NT2/D1 (cell line): ENCODE measurements around the gene CEP164.

Source experiments
- YY1 ChIP-seq: IDR thresholded peaks from 2 replicates; pipeline ENCODE4 v1.6.1; 2011; ENCODE audit not compliant: insufficient read length, insufficient read depth
- ZNF274 ChIP-seq: IDR thresholded peaks from 2 replicates; pipeline ENCODE4 v1.6.1; 2011; ENCODE audit warnings: mild to moderate bottlenecking, low read depth, low read length

DNA sequence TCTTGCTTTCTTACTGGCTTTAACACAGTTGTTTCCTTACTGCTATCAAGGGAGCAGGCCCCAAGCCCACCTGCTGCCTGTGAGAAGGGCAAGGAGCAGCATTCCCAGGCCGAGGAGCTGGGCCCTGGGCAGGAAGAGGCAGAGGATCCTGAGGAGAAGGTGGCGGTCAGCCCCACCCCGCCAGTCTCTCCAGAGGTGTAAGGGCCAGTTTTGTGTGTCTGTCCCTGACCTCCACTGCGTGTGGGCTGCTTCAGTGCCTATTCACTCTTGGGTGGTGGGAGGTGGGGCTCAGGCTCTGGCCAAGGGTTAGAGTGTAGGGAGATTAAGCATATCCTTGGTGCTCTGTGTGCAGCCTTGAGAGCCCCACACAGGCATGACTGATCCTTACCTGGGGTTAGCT is 55.1 kb downstream of the CEP164 start:
- no peak for TF ChIP-seq YY1
- TF ChIP-seq ZNF274 = no peak
